Lower leg skin (tissue), 4 donors: Measurements from ENCODE around the gene SNRPD2. TPM values are rescaled to one million over a fixed set of nuclear protein-coding genes. Genes with fewer than 3 reads are reported as not detected.

ENCODE experiments used
- DNase-seq, 2 donors: peaks; one replicate each; pipeline ENCODE4 v3.0.0-alpha.2; 2019; ENCODE audit warnings: low spot score in 2 of 2
- H3K4me3 ChIP-seq: fragments of 200-600 bp; sonication (generic); 2 replicates; pipeline ENCODE4 v1.5.1; 2017; ENCODE audit warnings: mild to moderate bottlenecking, low read depth; ENCODE audit not compliant: poor library complexity, severe bottlenecking
- CTCF ChIP-seq, 3 donors: fragments of 450-650 bp; IDR thresholded peaks; one replicate each; pipeline ENCODE4 v1.5.1; 2016; ENCODE audit warnings: antibody characterized with exemption in 3 of 3, mild to moderate bottlenecking in 3 of 3, moderate library complexity in 2 of 3
- POLR2A ChIP-seq, 2 donors: fragments of 450-650 bp; IDR thresholded peaks; one replicate each; pipeline ENCODE4 v1.6.1; 2016 to 2017; ENCODE audit warnings: antibody characterized with exemption in 2 of 2, mild to moderate bottlenecking in 1 of 2, moderate library complexity in 1 of 2
- WGBS, 2 donors: methylation state at CpG; one replicate each; pipeline ENCODE4 v1.1.5; 2018; 5-methylcytosine and 5-hydroxymethylcytosine counted together
- intact Hi-C: fragments of 100-400 bp; cut with DNase I; formaldehyde crosslinking; loops from one replicate; pipeline ENCODE4 v1.15.0; 2023; ENCODE audit warnings: low total_unique reads
- microRNA counts, 2 donors: library from miRNA; unstranded; fragments of <30 nt; microRNA quantifications; one replicate each; lab custom pipeline; 2016
- microRNA-seq, 2 donors: library from miRNA; unstranded; fragments of <30 nt; microRNA quantifications; one replicate each; pipeline ENCODE4, GENCODE V29; 2016; ENCODE audit warnings: borderline replicate concordance in 2 of 2, borderline number of aligned reads in 1 of 2
- total RNA-seq, 4 donors: library from RNA; depleted of rRNA; stranded (reverse); fragments of >200 nt; gene quantifications; one replicate each; pipeline ENCODE4 v1.1.0, GENCODE V29; 2016

Gene SNRPD2
- total RNA-seq, 4 donors from 2014 or later, result 144 to 223 (median 161) TPM

- no peak for TF ChIP-seq CTCF (IDR thresholded peaks at IDR 0.05)
- no peak for TF ChIP-seq POLR2A (IDR thresholded peaks at IDR 0.05)
- WGBS, 2 donors, result 4 to 5% methylated on average over 45 to 51 of the region's 52 CpGs
- DNase-seq, result peak; percentile 32 to 91
- H3K4me3 ChIP-seq, result peak within 1 kb of the TSS; percentile 53
- intact Hi-C loops, result no loop called here
Observed at GRCh38 chr19:45638930-45639729, 52.6 kb downstream of the SNRPD2 start, which contains the start of gene EML2. EML2 (minus strand) TSS chr19:45639397; CDS start chr19:45639376, 21 bp downstream.

- TF ChIP-seq CTCF (IDR thresholded peaks at IDR 0.05) (no peak), POLR2A (IDR thresholded peaks at IDR 0.05) (no peak)
- intact Hi-C loops, result no loop called here
- DNase-seq, result no peak
- no peak overlapping the region for H3K4me3 ChIP-seq
- WGBS, 2 donors, result 57 to 58% methylated on average over 19 of the region's 19 CpGs
Observed at GRCh38 chr19:45637890-45638667, 53.7 kb downstream of the SNRPD2 start.

MicroRNAs encoded within 50 kb of the gene (microRNA counts, 767-probe panel; counts per million panel counts)
- microRNA hsa-miR-330-3p (lab: Ali Mortazavi, UCI), result 0 to 358 counts per million in 2 donors
- 0 to 358 counts per million in 2 donors for microRNA hsa-miR-330-5p (lab: Ali Mortazavi, UCI)
- 0 to 358 counts per million in 2 donors for microRNA hsa-miR-642a-5p (lab: Ali Mortazavi, UCI)
- 0 to 358 counts per million in 2 donors for microRNA hsa-miR-642b-3p (lab: Ali Mortazavi, UCI)

Small RNA genes within 50 kb of the gene (microRNA-seq; reads per million reads assigned to microRNA genes)
- gene MIR330 (44.7 to 49.6 reads per million in 2 donors), gene MIR642A (0 reads per million in 2 donors), gene MIR642B (0 reads per million in 2 donors)

Other genes with a start within 250 kb of the SNRPD2 start
- gene FOSB, start 224.0 kb downstream of the SNRPD2 start, total RNA-seq, result 10 to 100 TPM in 2 of 4 donors, 1 to 10 TPM in 2; 5.9 to 18.2 (median 11.2) TPM
- 10 to 100 TPM in 1 of 4 donors, 1 to 10 TPM in 3; 6.4 to 11.6 (median 9.0) TPM for gene RTN2, start 194.9 kb downstream of the SNRPD2 start, total RNA-seq
- 1 to 10 TPM; 2.9 to 4.7 (median 3.6) TPM for gene PPM1N, start 193.5 kb downstream of the SNRPD2 start, total RNA-seq
- gene VASP, start 184.5 kb downstream of the SNRPD2 start, total RNA-seq, result 10 to 100 TPM; 52.7 to 68.9 (median 56.5) TPM
- 10 to 100 TPM in 3 of 4 donors, 1 to 10 TPM in 1; 4.4 to 15.7 (median 12.7) TPM for gene OPA3, start 107.2 kb downstream of the SNRPD2 start, total RNA-seq
- gene GPR4, start 89.7 kb downstream of the SNRPD2 start, total RNA-seq, result 1 to 10 TPM in 1 of 4 donors, under 1 TPM in 3; 0.34 to 1.0 (median 0.70) TPM
- gene EML2, start 52.6 kb downstream of the SNRPD2 start, total RNA-seq, result 100 to 1,000 TPM in 1 of 4 donors, 10 to 100 TPM in 3; 85.6 to 101 (median 89.4) TPM
- gene GIPR, start 23.7 kb downstream of the SNRPD2 start, total RNA-seq, result 1 to 10 TPM; 1.4 to 3.9 (median 2.0) TPM
- 1 to 10 TPM; 3.4 to 8.7 (median 6.8) TPM for gene QPCTL, start 713 bp upstream of the SNRPD2 start, total RNA-seq
- 10 to 100 TPM; 22.0 to 26.7 (median 25.4) TPM for gene FBXO46, start 38.9 kb upstream of the SNRPD2 start, total RNA-seq
- gene MEIOSIN, start 41.5 kb upstream of the SNRPD2 start, total RNA-seq, result not detected
- gene SIX5, start 77.3 kb upstream of the SNRPD2 start, total RNA-seq, result 10 to 100 TPM; 12.6 to 17.3 (median 13.8) TPM
- gene DMPK, start 90.5 kb upstream of the SNRPD2 start, total RNA-seq, result 10 to 100 TPM in 3 of 4 donors, 1 to 10 TPM in 1; 8.8 to 20.2 (median 13.8) TPM
- 10 to 100 TPM; 20.0 to 31.0 (median 28.0) TPM for gene DMWD, start 100.9 kb upstream of the SNRPD2 start, total RNA-seq
- gene RSPH6A, start 123.4 kb upstream of the SNRPD2 start, total RNA-seq, result not detected
- gene SYMPK, start 171.2 kb upstream of the SNRPD2 start, total RNA-seq, result 10 to 100 TPM; 30.3 to 62.8 (median 46.6) TPM
- under 1 TPM in 1 of 4 donors, not detected in 3; 0.12 TPM for gene FOXA3, start 172.4 kb upstream of the SNRPD2 start, total RNA-seq
- 10 to 100 TPM; 38.9 to 44.0 (median 42.8) TPM for gene IRF2BP1, start 194.2 kb upstream of the SNRPD2 start, total RNA-seq
- 1 to 10 TPM; 2.0 to 8.0 (median 7.2) TPM for gene MYPOP, start 210.7 kb upstream of the SNRPD2 start, total RNA-seq
- gene NANOS2, start 222.8 kb upstream of the SNRPD2 start, total RNA-seq, result not detected